ENCODE measurements around the gene RNF224.
A peak's percentile ranks its signal among the peaks of the same experiment; 100 is the strongest.

The RNF224 gene

DNA sequence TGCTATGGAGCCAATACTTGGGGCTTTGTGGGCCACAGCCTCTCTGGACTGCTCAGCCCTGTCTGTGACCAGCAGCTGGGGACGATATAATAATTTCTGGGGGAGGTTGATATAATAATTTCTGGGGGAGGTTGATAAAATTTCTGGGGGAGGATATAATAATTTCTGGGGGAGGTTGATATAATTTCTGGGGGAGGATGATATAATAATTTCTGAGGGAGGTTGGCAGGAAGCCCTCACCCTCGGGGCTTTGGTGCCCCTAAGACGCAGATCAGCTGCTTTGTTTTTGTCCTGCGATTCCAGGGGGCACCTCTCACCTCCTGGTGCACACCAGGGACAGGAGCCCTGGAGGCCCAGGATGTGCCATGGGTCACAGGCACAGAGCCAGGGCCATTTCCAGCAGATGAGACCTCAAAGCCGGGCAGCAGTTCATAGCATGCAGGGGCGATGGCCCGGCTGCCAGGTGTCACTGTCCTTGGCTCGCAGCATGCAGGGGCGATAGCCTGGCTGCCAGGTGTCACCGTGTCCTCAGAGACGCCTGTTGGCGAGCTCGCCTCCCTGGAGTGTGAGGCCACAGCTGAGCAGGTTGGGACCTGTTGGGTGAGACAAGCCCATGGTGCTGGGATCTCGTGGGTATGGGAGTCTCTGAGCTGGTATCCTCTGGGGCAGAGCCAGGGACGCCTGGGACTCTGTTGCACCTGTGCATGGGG is 46.5 kb downstream of the RNF224 start:
- H3K4me3 ChIP-seq (ENCODE audit: low read depth, low read length): no peak overlapping the region
- DNase-seq (ENCODE audit: low read depth): no peak
- no peak for TF ChIP-seq CTCF (conservative IDR thresholded peaks at IDR 0.05; ENCODE audit: low read depth, low read length)

DNA sequence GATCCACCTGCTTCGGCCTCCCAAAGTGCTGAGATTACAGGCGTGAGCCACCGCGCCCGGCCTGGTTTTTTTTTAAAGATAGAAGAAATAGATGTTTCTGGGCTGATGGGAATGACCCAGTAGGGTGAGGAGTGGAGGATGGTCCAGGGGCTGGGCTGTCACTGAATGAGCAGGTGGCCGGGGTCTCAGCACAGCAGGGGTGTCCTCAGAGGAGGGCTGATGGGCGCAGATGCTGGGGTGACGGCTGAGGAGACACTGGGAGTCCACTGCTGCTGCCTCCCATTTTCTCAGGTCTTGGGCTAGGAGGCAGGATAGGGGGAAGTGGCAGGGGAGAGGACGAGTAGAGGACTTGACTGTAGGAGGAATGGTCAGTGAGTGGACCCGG is 47.9 kb downstream of the RNF224 start:
- TF ChIP-seq CTCF (conservative IDR thresholded peaks at IDR 0.05; ENCODE audit: low read depth, low read length): no peak
- no peak overlapping the region for H3K4me3 ChIP-seq (ENCODE audit: low read depth, low read length)
- no peak for DNase-seq (ENCODE audit: low read depth)

DNA sequence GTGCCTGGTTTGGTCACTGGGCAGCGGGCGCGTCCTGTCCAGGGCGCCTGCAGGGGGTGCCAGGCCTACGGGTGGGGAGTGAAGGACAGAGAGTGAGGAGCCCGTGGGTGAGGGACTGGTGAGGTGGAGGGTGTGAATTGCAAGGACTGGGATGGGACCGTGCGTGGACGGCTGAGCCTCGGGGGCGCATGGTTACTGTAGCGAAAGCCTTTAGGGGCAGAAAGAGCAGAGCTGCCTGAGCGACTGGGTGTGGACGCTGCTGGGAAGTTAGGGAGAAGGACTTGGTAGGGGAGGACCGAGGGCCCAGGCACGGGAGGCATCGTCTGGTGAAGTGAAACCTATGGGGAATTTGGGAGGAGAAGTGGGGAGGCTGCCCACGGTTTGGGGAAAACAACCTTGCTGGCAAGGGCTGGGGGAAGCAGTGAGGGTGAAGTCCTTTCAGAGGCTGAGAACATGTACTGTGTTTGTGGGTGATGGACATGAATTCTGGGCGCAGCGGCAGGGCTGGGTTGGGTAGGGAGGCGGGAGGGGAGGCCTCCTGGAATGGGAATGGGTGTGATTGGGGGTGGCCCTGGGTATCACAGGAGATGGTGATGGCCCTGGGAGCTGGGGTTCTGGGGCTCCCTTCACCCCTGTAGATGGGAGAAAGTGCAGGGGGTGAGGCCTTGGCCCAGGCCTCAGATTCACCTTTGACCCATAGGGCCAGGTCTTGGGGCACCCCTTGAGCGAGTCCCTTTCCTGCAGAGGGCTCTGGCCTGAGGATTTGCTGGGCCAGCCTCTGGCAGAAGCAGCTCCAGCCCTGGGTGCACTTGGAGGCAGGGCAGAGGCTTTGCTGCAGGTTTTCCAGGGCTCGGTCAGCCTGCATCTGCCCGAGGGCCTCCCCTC is 48.5 kb downstream of the RNF224 start:
- no peak for DNase-seq (ENCODE audit: low read depth)
- H3K4me3 ChIP-seq (ENCODE audit: low read depth, low read length): no peak overlapping the region
- TF ChIP-seq CTCF (conservative IDR thresholded peaks at IDR 0.05; ENCODE audit: low read depth, low read length): no peak

GRCh38 chr9:137276473-137277328 is 49.4 kb downstream of the RNF224 start:
- no peak for TF ChIP-seq CTCF (conservative IDR thresholded peaks at IDR 0.05; ENCODE audit: low read depth, low read length)
- H3K4me3 ChIP-seq (ENCODE audit: low read depth, low read length): peak overlapping the region; percentile 67
- DNase-seq (ENCODE audit: low read depth): peak; percentile 69

DNA sequence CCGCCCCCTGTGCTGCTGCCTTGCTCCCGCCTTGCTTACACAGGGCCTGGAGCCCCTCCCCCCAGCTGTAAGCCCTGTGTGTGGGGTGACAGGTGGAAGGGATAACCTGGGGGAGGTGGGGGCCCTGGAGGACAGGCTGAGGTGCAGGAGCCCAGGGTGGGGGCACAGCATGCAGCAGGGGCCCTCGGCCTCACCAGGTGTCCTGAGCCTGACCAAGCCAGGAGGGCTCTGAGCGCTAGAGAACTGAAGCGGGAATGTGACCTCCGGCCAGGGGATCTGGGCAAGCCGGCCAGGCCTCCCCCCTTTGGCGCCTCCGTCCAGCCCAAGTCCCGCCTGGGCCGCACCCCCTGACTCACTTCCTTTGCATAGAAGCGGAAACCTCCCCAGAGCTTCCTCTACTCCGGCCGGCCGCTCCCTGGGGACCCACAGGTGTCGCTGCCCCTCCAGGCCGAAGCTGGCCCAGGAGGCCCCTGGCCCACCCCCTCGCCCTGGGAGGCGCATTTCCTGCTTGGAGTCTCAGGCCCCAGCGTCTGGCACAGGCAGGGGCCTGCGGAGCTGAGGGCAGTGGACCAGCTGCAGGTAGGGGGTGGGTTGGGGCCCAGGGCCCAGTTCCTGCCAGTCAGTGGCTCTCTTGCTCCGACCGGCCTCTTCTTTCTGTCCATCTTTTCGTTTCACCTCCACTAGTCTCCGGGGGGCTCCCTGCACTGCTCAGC is 50.2 kb downstream of the RNF224 start, which contains the start of gene TOR4A:
TOR4A (plus strand) TSS at position 398 of the 713 bp plus-strand sequence. CDS start 964 bp downstream, outside the sequence.
- H3K4me3 ChIP-seq (ENCODE audit: low read depth, low read length): peak within 1 kb of the TSS; percentile 67
- peak; percentile 15 for TF ChIP-seq CTCF (conservative IDR thresholded peaks at IDR 0.05; ENCODE audit: low read depth, low read length)
- peak; percentile 78 for DNase-seq (ENCODE audit: low read depth)

DNA sequence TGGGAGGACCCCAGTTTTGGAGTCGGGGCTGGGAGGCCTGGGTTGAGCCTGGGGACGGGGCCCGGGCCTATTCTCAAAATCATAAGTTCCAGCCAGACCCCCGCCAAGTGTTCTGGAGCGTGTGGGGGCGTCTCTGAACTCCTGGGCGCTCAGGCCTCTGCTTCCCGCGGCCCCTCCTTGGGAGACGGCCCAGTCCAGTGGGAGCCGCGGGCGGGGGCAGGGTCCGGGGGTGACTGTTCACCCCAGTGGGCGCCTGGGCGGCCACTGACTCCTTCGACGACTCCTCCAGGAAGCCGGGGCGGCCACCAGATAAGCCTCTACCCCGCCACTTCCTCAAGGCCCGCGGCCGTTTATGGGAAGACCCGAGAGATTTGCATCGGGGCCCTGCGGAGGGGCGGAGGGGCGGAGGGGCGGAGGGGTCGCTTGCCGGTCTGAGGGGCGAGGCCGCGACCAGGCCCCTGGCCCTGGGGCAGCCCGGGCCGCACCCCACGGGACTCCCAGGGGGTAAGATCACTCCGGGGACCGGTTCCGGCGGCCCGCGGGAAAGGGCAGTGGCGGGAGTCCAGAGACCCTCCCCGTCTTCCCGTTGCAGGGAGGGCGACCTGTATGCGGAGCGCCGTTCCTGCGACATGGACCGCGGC is 50.9 kb downstream of the RNF224 start:
- DNase-seq (ENCODE audit: low read depth): peak; percentile 14
- H3K4me3 ChIP-seq (ENCODE audit: low read depth, low read length): peak overlapping the region; percentile 67
- no peak for TF ChIP-seq CTCF (conservative IDR thresholded peaks at IDR 0.05; ENCODE audit: low read depth, low read length)
